Calu3 (cell line): ENCODE data around the gene ANAPC10. TPM values are rescaled to one million over a fixed set of nuclear protein-coding genes. Genes with fewer than 3 reads are reported as not detected.
"Not testable (repeated sequence)": the region's sequence is repeated elsewhere in the genome, so short reads cannot be mapped to it uniquely, and the experiment has no call there.

Source experiments
- BruUV-seq: library from RNA; stranded (reverse); fragments of 400-500 nt; replicated peaks from 2 replicates; lab custom pipeline; 2021; lab: Mats Ljungman, UMichigan
- CTCF ChIA-PET: fragments of 300-600 bp; sonication (Branson Sonifier 250); formaldehyde crosslinking; loops from one replicate; lab custom pipeline; 2022; ENCODE audit warnings: antibody characterized with exemption; lab: Charles Lee
- DNase-seq: peaks from one replicate; pipeline ENCODE4 v3.0.0; 2022
- H3K27ac Mint-ChIP-seq: one replicate; pipeline ENCODE4 v1.8.0; 2022; ENCODE audit warnings: mixed read lengths; ENCODE audit not compliant: unreplicated experiment
- H3K27me3 Mint-ChIP-seq: one replicate; pipeline ENCODE4 v1.8.0; 2022; ENCODE audit warnings: mixed read lengths; ENCODE audit not compliant: unreplicated experiment
- H3K36me3 Mint-ChIP-seq: one replicate; pipeline ENCODE4 v1.8.0; 2022; ENCODE audit warnings: mild to moderate bottlenecking, moderate library complexity, mixed read lengths; ENCODE audit not compliant: insufficient read depth, unreplicated experiment
- H3K4me1 Mint-ChIP-seq: one replicate; pipeline ENCODE4 v1.8.0; 2022; ENCODE audit warnings: mild to moderate bottlenecking, low read depth, mixed read lengths; ENCODE audit not compliant: unreplicated experiment
- H3K4me3 Mint-ChIP-seq: one replicate; pipeline ENCODE4 v1.8.0; 2022; ENCODE audit warnings: mild to moderate bottlenecking, low read depth, moderate library complexity, mixed read lengths; ENCODE audit not compliant: unreplicated experiment
- H3K9me3 Mint-ChIP-seq: one replicate; pipeline ENCODE4 v1.8.0; 2022; ENCODE audit warnings: low read depth, mixed read lengths; ENCODE audit not compliant: unreplicated experiment
- CTCF ChIP-seq: fragments of 200-600 bp; IDR thresholded peaks from one replicate; pipeline ENCODE4 v1.8.0; 2022; ENCODE audit warnings: antibody characterized with exemption; ENCODE audit not compliant: unreplicated experiment
- intact Hi-C: fragments of 100-400 bp; cut with micrococcal nuclease; formaldehyde crosslinking; loops from one replicate; pipeline ENCODE4 v1.10.0; 2022; ENCODE audit not compliant: unreplicated experiment
- total RNA-seq: library from RNA; stranded (reverse); gene quantifications from 2 replicates; pipeline ENCODE4 v1.2.3, GENCODE V29; 2022

The ANAPC10 gene
- total RNA-seq, 1 experiment from 2014 or later: 14.1 TPM

- no peak overlapping the region for H3K27ac Mint-ChIP-seq
- no peak for DNase-seq
- peaks cover 3% of the 10 kb centered on the region for H3K9me3 Mint-ChIP-seq
- intact Hi-C loops: no loop called here
- CTCF ChIA-PET: no interaction called here
- H3K36me3 Mint-ChIP-seq: no peaks in the 10 kb centered on the region
- TF ChIP-seq CTCF: no peak
- H3K4me1 Mint-ChIP-seq: no peaks in the 10 kb centered on the region
- BruUV-seq: no TSS peak
- no peaks in the 10 kb centered on the region for H3K27me3 Mint-ChIP-seq
- H3K4me3 Mint-ChIP-seq: no peak overlapping the region
Observed at GRCh38 chr4:145011636-145012035, 86.4 kb downstream of the ANAPC10 start.

- intact Hi-C loops, DNase-seq, H3K4me3 Mint-ChIP-seq, H3K9me3 Mint-ChIP-seq, BruUV-seq, H3K36me3 Mint-ChIP-seq, CTCF ChIA-PET, H3K27me3 Mint-ChIP-seq, H3K4me1 Mint-ChIP-seq, H3K27ac Mint-ChIP-seq: not testable (repeated sequence)
Observed at GRCh38 chr4:145010315-145010714, 87.7 kb downstream of the ANAPC10 start.

DNA sequence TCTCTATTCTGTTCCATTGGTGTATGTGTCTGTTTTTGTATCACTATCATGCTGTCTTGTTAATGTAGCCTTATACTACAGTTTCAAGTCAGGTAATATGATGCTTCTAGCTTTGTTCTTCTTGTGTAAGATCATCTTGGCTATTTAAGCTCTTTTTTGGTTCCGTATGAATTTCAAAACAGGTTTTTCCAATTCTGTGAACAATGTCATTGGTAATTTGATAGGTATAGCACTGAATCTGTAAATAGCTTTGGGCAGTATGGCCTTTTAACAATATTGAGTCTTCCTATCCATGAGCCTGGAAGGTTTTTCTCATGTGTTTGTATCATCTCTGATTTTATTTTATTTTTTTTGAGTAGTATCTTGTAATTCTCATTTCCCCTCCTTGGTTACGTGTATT is 94.3 kb downstream of the ANAPC10 start:
- no peaks in the 10 kb centered on the region for H3K4me1 Mint-ChIP-seq
- peaks cover 5% of the 10 kb centered on the region for H3K9me3 Mint-ChIP-seq
- H3K27me3 Mint-ChIP-seq: no peaks in the 10 kb centered on the region
- no peak overlapping the region for H3K4me3 Mint-ChIP-seq
- BruUV-seq: no TSS peak
- no peak overlapping the region for H3K27ac Mint-ChIP-seq
- TF ChIP-seq CTCF: no peak
- no peaks in the 10 kb centered on the region for H3K36me3 Mint-ChIP-seq
- intact Hi-C loops: no loop called here
- CTCF ChIA-PET: no interaction called here
- no peak for DNase-seq

GRCh38 chr4:145001635-145002034 is 96.4 kb downstream of the ANAPC10 start:
- H3K27me3 Mint-ChIP-seq: no peaks in the 10 kb centered on the region
- H3K36me3 Mint-ChIP-seq: no peaks in the 10 kb centered on the region
- no peak overlapping the region for H3K4me3 Mint-ChIP-seq
- no peak overlapping the region for H3K27ac Mint-ChIP-seq
- DNase-seq: no peak
- no peak for TF ChIP-seq CTCF
- intact Hi-C loops: no loop called here
- peaks cover 9% of the 10 kb centered on the region for H3K9me3 Mint-ChIP-seq
- no peaks in the 10 kb centered on the region for H3K4me1 Mint-ChIP-seq
- CTCF ChIA-PET: no interaction called here
- BruUV-seq: no TSS peak

- BruUV-seq, CTCF ChIA-PET, H3K36me3 Mint-ChIP-seq: not testable (repeated sequence)
Observed at GRCh38 chr4:145000656-145001055, 97.3 kb downstream of the ANAPC10 start.

More at GRCh38 chr4:145000656-145001055, 97.3 kb downstream of the ANAPC10 start:
- H3K9me3 Mint-ChIP-seq, H3K4me3 Mint-ChIP-seq, H3K27ac Mint-ChIP-seq, intact Hi-C loops, H3K4me1 Mint-ChIP-seq, DNase-seq, H3K27me3 Mint-ChIP-seq: not testable (repeated sequence)
